ENCODE data around the gene CRISP2.

The CRISP2 gene

GRCh38 chr6:49653942-49654341 is 59.4 kb downstream of the CRISP2 start:
- DNase-seq (ENCODE audit: low spot score) = no peak

DNA sequence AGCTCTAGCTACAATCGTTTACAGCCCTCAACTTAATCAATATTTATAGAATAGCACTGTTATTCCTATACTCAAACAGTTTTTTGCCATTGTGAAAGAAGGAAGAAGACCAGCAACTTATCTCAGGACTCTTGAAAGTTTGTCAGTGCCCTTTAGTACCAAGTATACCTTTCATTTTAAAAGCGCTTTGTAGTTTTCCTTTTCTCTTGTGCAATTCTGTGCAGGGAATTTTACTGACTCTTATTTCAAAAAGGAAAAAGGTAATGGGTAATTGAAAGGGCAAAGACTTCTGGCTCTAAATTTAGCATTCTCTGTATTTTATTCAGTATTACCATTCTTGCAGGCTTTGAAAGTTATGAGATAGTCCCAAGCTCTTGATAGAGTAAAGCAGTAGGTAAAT is 59.9 kb downstream of the CRISP2 start:
- no peak for DNase-seq (ENCODE audit: low spot score)

DNA sequence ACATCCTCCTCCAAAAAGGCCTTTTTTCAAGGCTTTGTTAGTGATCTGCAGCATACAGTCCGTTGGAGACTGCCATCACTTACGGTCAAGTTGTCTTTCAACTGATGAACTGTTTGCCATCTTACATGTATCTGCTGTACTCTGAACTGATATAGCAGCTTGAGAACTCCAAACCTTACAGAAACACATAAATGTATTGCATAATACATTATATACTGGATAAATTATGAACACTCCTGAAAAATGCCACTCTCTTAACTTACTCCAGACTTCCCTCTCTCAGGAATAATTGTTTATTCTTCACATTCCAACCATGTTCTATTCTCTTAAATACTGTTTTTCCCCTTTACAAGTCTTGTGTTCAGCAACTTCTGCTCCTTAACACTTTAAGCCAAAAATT is 62.1 kb downstream of the CRISP2 start:
- DNase-seq (ENCODE audit: low spot score) = no peak

DNA sequence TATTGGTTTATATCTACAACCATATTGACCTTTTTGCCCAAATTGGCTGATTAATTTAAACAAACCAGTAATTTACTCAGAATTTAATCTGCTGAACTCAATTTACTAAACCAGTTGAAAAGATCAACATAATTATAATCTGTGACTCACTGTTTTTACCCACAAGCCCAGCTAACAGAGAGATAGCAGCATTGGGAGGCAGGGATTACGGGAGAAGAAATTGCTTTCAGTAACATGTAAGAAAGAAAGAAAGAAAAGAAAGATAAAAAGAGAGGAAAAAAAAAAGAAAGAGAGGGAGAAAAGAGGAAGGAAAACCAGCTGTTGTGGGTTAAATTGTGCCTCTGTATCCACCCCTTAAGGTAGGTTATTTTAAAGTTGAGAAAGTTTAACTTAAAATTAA is 63.4 kb downstream of the CRISP2 start:
- DNase-seq (ENCODE audit: low spot score) = no peak

DNA sequence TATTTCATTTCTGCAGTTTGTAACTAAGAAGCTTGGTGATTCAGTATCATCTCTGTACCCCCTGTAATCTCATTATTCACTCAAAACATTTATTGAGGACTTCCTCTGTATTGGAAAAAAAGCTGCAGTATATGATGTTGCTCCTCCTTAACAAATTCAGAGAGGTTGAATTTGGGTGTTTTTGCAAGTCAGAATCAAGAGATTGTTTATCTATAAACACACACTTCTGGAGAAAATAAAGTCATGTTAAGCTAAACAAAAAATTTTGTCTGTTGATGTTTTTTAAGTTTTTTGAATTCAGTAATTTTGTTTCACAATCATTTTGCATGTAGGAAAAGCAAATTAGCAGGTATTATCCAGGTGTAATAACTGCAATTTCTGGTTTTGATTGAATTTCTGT is 65.3 kb downstream of the CRISP2 start:
- DNase-seq (ENCODE audit: low spot score) = no peak

- no peak for DNase-seq (ENCODE audit: low spot score)
Measured at GRCh38 chr6:49647476-49647875, 65.9 kb downstream of the CRISP2 start.

- no peak for DNase-seq (ENCODE audit: low spot score)
Measured at GRCh38 chr6:49646942-49647341, 66.4 kb downstream of the CRISP2 start.

DNA sequence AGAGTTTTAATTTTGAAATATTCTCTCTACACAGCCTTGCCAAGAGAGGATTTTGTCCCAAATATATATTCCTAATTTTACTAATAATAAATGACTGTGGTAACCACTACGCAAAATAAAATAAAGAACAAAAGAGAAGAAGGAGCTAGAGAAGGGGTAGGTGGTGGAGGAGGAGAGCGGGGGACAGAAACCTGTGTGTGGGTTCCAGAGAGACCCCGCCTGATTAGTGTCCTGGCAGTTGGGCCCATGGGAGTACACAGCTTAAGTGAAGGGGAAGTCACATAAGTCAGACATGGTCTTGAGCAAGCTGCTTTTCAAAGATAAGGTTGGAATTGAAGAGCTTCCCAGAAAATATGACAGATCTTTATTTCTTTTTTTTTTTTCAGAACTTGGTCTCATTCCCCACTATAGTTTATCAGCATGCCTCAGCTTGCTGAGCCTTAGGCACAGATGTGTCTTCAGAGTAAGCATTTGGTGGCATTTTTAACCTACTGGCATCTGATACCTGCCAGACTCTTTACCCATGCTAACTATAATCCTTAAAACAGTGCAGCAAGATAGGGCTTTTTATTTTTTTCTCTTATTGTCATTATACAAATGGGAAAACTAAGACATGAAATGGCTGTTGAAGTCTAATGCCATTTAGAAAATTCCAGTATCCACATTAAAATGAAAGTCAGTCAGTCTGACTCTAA is 67.1 kb downstream of the CRISP2 start:
- no peak for DNase-seq (ENCODE audit: low spot score)

- no peak for DNase-seq (ENCODE audit: low spot score)
Measured at GRCh38 chr6:49645139-49645538, 68.2 kb downstream of the CRISP2 start.

All from COLO829 (cell line).